ENCODE data around the gene GALNT2. TPM values are rescaled to one million over a fixed set of nuclear protein-coding genes. Genes with fewer than 3 reads are reported as not detected.

GALNT2 gene
- total and polyA plus RNA-seq, 4 donors: 47.5 to 182 (median 114) TPM

DNA sequence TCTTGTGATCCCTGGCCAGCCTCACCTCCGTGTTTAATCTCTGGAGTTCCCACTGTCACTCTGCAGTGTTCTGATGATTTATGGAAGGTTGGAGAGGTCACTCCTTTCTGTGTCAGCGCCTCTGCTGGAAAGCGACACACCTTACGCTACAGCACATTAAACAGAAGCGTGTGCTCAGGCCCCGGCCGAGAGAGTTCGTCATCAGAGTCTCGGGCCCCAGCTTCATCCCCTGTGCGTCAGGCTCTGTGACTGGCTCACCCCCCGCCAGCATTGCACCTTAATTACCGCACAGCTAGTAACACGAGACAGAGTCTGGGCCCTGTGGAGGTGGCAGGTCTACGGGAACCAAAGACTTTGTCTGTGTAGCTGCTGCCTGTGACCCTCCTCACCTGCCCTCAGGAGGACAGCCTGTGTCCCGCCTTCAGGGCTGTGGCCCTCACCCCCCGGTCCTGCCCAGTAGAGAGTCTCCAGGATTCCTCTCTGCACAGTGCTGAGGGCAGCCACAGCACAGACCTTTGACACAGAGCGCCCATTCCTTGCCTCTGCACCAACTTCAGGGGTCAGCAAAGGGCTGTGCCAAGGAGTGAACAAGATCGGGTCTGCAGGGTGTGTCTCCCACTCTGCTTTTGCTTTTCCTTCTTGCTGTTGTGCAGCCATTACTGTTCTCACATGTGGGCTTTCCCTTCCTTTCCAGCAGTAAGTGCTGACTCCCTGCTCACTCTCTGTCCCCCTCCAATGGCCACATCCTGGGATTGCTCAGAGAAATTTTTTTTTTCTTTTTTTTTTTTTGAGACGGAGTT, 201.5 kb downstream of the GALNT2 start:
- no peak for TF ChIP-seq EGR1 (IDR thresholded peaks at IDR 0.05; ENCODE audit: low read depth in 2 of 2)
- peak; percentile 76 to 84 for TF ChIP-seq RAD21 (IDR thresholded peaks at IDR 0.05)
- TF ChIP-seq YY1 (IDR thresholded peaks at IDR 0.05): peak; percentile 19
- no peak for TF ChIP-seq RXRA (IDR thresholded peaks at IDR 0.05)
- peak; percentile 40 for TF ChIP-seq CTCF (IDR thresholded peaks at IDR 0.05; ENCODE audit: low read depth, low read length, missing input control)
- Histone ChIP-seq H3K36me3 (ENCODE audit: control insufficient read depth in 4 of 4, insufficient read depth in 3 of 4, low read depth in 1 of 4, low read length in 3 of 4) (peaks cover 16 to 66% (median 25%) of the 10 kb centered on the region in 4 donors), H3K27me3 (ENCODE audit: control insufficient read depth in 4 of 4, insufficient read depth in 4 of 4, low read length in 3 of 4) (no peaks in the 10 kb centered on the region), H3K27ac (ENCODE audit: low read depth in 1 of 2, low read length in 2 of 2) (no peak overlapping the region), H3K4me3 (ENCODE audit: low read depth in 1 of 3, low read length in 3 of 3) (no peak overlapping the region), H3K4me1 (ENCODE audit: control insufficient read depth in 4 of 4, insufficient read depth in 4 of 4, low read length in 3 of 4) (no peaks in the 10 kb centered on the region), H3K9ac (ENCODE audit: low read depth in 1 of 2, low read length in 2 of 2) (no peak overlapping the region), H3K9me3 (ENCODE audit: control insufficient read depth in 4 of 4, low read length in 3 of 4) (no peaks in the 10 kb centered on the region)
- no peak for DNase-seq (ENCODE audit: low spot score)
- WGBS: 81% methylated on average over 19 of the region's 19 CpGs

GRCh38 chr1:230270185-230270558, 203.1 kb downstream of the GALNT2 start:
- Histone ChIP-seq H3K9me3 (ENCODE audit: control insufficient read depth in 4 of 4, low read length in 3 of 4) (no peaks in the 10 kb centered on the region), H3K4me3 (ENCODE audit: low read depth in 1 of 3, low read length in 3 of 3) (no peak overlapping the region), H3K9ac (ENCODE audit: low read depth in 1 of 2, low read length in 2 of 2) (no peak overlapping the region), H3K36me3 (ENCODE audit: control insufficient read depth in 4 of 4, insufficient read depth in 3 of 4, low read depth in 1 of 4, low read length in 3 of 4) (peaks cover 5 to 58% (median 19%) of the 10 kb centered on the region in 4 donors), H3K4me1 (ENCODE audit: control insufficient read depth in 4 of 4, insufficient read depth in 4 of 4, low read length in 3 of 4) (no peaks in the 10 kb centered on the region), H3K27ac (ENCODE audit: low read depth in 1 of 2, low read length in 2 of 2) (peak overlapping the region in 1 of 2 donors; percentile 42), H3K27me3 (ENCODE audit: control insufficient read depth in 4 of 4, insufficient read depth in 4 of 4, low read length in 3 of 4) (no peaks in the 10 kb centered on the region)
- WGBS: 87% methylated on average over 1 of the region's 1 CpG
- TF ChIP-seq YY1 (IDR thresholded peaks at IDR 0.05) (no peak), ATF3 (IDR thresholded peaks at IDR 0.05) (no peak), GABPA (IDR thresholded peaks at IDR 0.05 in 1 of 2, conservative IDR thresholded peaks at IDR 0.05 in 1 of 2) (no peak), EGR1 (IDR thresholded peaks at IDR 0.05; ENCODE audit: low read depth in 2 of 2) (no peak), FOXA1 (IDR thresholded peaks at IDR 0.05) (no peak), RXRA (IDR thresholded peaks at IDR 0.05) (no peak), JUND (IDR thresholded peaks at IDR 0.05) (no peak), HNF4G (IDR thresholded peaks at IDR 0.05) (no peak), FOXA2 (IDR thresholded peaks at IDR 0.05) (no peak), RAD21 (IDR thresholded peaks at IDR 0.05) (no peak), TAF1 (conservative IDR thresholded peaks at IDR 0.05) (no peak), SP1 (IDR thresholded peaks at IDR 0.05) (no peak), CTCF (IDR thresholded peaks at IDR 0.05; ENCODE audit: low read depth, low read length, missing input control) (no peak), ZBTB33 (IDR thresholded peaks at IDR 0.05) (no peak), NR2F2 (IDR thresholded peaks at IDR 0.05) (no peak), HNF4A (conservative IDR thresholded peaks at IDR 0.05) (no peak)
- TF ChIP-seq, protein P1, sequence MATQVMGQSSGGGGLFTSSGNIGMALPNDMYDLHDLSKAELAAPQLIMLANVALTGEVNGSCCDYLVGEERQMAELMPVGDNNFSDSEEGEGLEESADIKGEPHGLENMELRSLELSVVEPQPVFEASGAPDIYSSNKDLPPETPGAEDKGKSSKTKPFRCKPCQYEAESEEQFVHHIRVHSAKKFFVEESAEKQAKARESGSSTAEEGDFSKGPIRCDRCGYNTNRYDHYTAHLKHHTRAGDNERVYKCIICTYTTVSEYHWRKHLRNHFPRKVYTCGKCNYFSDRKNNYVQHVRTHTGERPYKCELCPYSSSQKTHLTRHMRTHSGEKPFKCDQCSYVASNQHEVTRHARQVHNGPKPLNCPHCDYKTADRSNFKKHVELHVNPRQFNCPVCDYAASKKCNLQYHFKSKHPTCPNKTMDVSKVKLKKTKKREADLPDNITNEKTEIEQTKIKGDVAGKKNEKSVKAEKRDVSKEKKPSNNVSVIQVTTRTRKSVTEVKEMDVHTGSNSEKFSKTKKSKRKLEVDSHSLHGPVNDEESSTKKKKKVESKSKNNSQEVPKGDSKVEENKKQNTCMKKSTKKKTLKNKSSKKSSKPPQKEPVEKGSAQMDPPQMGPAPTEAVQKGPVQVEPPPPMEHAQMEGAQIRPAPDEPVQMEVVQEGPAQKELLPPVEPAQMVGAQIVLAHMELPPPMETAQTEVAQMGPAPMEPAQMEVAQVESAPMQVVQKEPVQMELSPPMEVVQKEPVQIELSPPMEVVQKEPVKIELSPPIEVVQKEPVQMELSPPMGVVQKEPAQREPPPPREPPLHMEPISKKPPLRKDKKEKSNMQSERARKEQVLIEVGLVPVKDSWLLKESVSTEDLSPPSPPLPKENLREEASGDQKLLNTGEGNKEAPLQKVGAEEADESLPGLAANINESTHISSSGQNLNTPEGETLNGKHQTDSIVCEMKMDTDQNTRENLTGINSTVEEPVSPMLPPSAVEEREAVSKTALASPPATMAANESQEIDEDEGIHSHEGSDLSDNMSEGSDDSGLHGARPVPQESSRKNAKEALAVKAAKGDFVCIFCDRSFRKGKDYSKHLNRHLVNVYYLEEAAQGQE (IDR thresholded peaks at IDR 0.05): no peak
- TF ChIP-seq, protein P2, sequence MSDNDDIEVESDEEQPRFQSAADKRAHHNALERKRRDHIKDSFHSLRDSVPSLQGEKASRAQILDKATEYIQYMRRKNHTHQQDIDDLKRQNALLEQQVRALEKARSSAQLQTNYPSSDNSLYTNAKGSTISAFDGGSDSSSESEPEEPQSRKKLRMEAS (IDR thresholded peaks at IDR 0.05): no peak
- no peak for DNase-seq (ENCODE audit: low spot score)
